H1 (cell line): Measurements from ENCODE around the gene POU2F1. TPM values are rescaled to one million over a fixed set of nuclear protein-coding genes. Genes with fewer than 3 reads are reported as not detected.

Experiments
- CTCF ChIA-PET: fragments of 300-600 bp; sonication (Branson Sonifier 250); formaldehyde crosslinking; loops from one replicate; lab custom pipeline; 2021; ENCODE audit not compliant: partially characterized antibody; lab: Charles Lee
- POLR2A ChIA-PET: fragments of 300-600 bp; sonication (Branson Sonifier 250); formaldehyde crosslinking; loops from one replicate; lab custom pipeline; 2021; ENCODE audit warnings: inconsistent platforms; ENCODE audit not compliant: partially characterized antibody; lab: Charles Lee
- DNase-seq, 2 experiments: peaks; one replicate each; pipeline versions ENCODE4 v3.0.0 to v3.0.0-alpha.2; 2010 to 2022; ENCODE audit warnings: low spot score in 2 of 2, low read depth in 1 of 2, mixed read lengths in 1 of 2
- FAIRE-seq: peaks from 2 replicates; lab custom pipeline; 2011; peaks lifted over from hg19 to GRCh38; lab: Jason Lieb, UNC
- H2AFZ ChIP-seq: 2 replicates; pipeline ENCODE4 v1.8.1; 2012; ENCODE audit warnings: low read length, inconsistent platforms
- H2AK5ac ChIP-seq: 2 replicates; pipeline ENCODE4 v1.6.1; 2013; ENCODE audit warnings: low read depth, low read length
- H2BK120ac ChIP-seq: replicated peaks from 2 replicates; pipeline ENCODE3; 2013; ENCODE audit warnings: low read depth, low read length, inconsistent platforms
- H2BK12ac ChIP-seq: 2 replicates; pipeline ENCODE4 v1.6.1; 2013; ENCODE audit warnings: low read depth, low read length
- H2BK15ac ChIP-seq: 2 replicates; pipeline ENCODE4 v1.6.1; 2013; ENCODE audit warnings: low read length
- H2BK20ac ChIP-seq: 2 replicates; pipeline ENCODE4 v1.6.1; 2013; ENCODE audit warnings: low read length
- H2BK5ac ChIP-seq: 2 replicates; pipeline ENCODE4 v1.6.1; 2013; ENCODE audit warnings: low read depth, low read length
- H3K14ac ChIP-seq: 2 replicates; pipeline ENCODE4 v1.6.1; 2013; ENCODE audit warnings: inconsistent platforms; ENCODE audit not compliant: insufficient read length
- H3K18ac ChIP-seq: 2 replicates; pipeline ENCODE4 v1.6.1; 2013; ENCODE audit warnings: low read length; ENCODE audit errors: extremely low read depth
- H3K23ac ChIP-seq: 2 replicates; pipeline ENCODE4 v1.6.1; 2013; ENCODE audit warnings: inconsistent platforms; ENCODE audit not compliant: insufficient read length
- H3K23me2 ChIP-seq: 2 replicates; pipeline ENCODE4 v1.6.1; 2013; ENCODE audit warnings: low read depth, low read length
- H3K27ac ChIP-seq: 2 replicates; pipeline ENCODE4 v1.6.1; 2011; ENCODE audit warnings: low read depth, low read length, inconsistent platforms
- H3K27me3 ChIP-seq, 4 experiments: replicated peaks in 1 of 4; 1 replicate in 1 of 4; 2 replicates in 3 of 4; pipeline versions ENCODE4 v1.6.1 to v1.8.1; 2011 to 2013; ENCODE audit warnings: low read length in 3 of 4, mild to moderate bottlenecking in 3 of 4, inconsistent platforms in 2 of 4, mixed read lengths in 2 of 4, moderate library complexity in 1 of 4; ENCODE audit not compliant: control insufficient read depth in 3 of 4, insufficient read depth in 3 of 4; ENCODE audit errors: extremely low read depth in 1 of 4
- H3K36me3 ChIP-seq, 4 experiments: 2 replicates each; pipeline versions ENCODE4 v1.6.1 to v1.8.1; 2011 to 2013; ENCODE audit warnings: mild to moderate bottlenecking in 4 of 4, low read length in 3 of 4, moderate library complexity in 2 of 4, control low read depth in 1 of 4, inconsistent platforms in 1 of 4; ENCODE audit not compliant: insufficient read depth in 4 of 4, control insufficient read depth in 2 of 4
- H3K4ac ChIP-seq: replicated peaks from 2 replicates; pipeline ENCODE3; 2013; ENCODE audit warnings: low read length, low read depth, mixed read lengths, inconsistent platforms; ENCODE audit not compliant: insufficient read length
- H3K4me1 ChIP-seq, 4 experiments: replicated peaks in 1 of 4; 1 replicate in 1 of 4; 2 replicates in 3 of 4; pipeline versions ENCODE4 v1.6.1 to v1.8.1; 2011 to 2013; ENCODE audit warnings: low read length in 3 of 4, inconsistent platforms in 2 of 4, mixed read lengths in 1 of 4; ENCODE audit not compliant: insufficient read depth in 4 of 4, control insufficient read depth in 3 of 4
- H3K4me2 ChIP-seq, 2 experiments: 2 replicates each; pipeline versions ENCODE4 v1.6.1 to v1.8.1; 2011 to 2013; ENCODE audit warnings: low read depth in 2 of 2, low read length in 2 of 2, control low read depth in 1 of 2, inconsistent platforms in 1 of 2, mild to moderate bottlenecking in 1 of 2; ENCODE audit not compliant: insufficient read depth in 1 of 2
- H3K4me3 ChIP-seq, 4 experiments: fragments of 200-600, 300-600 bp in 1 of 4; sonication (generic), shearing (Covaris generic), sonication (Bioruptor Twin) in 1 of 4; 2 replicates each; pipeline versions ENCODE4 v1.5.1 to v1.8.1; 2011 to 2016; ENCODE audit warnings: low read length in 4 of 4, low read depth in 3 of 4, control low read depth in 2 of 4, inconsistent platforms in 2 of 4, mild to moderate bottlenecking in 2 of 4, mixed read lengths in 1 of 4, moderate library complexity in 1 of 4; ENCODE audit not compliant: insufficient read depth in 2 of 4; ENCODE audit errors: extremely low read depth in 1 of 4
- H3K56ac ChIP-seq: replicated peaks from 2 replicates; pipeline ENCODE3; 2013; ENCODE audit warnings: low read depth, mild to moderate bottlenecking, mixed read lengths, low read length, inconsistent platforms; ENCODE audit not compliant: insufficient read length
- H3K79me1 ChIP-seq: 2 replicates; pipeline ENCODE4 v1.6.1; 2013; ENCODE audit warnings: low read depth, low read length, control low read depth
- H3K79me2 ChIP-seq, 2 experiments: 2 replicates each; pipeline versions ENCODE4 v1.6.1 to v1.8.1; 2012 to 2013; ENCODE audit warnings: low read length in 2 of 2, mild to moderate bottlenecking in 2 of 2, inconsistent platforms in 1 of 2; ENCODE audit not compliant: insufficient read depth in 2 of 2, control insufficient read depth in 1 of 2
- H3K9ac ChIP-seq, 4 experiments: replicated peaks in 1 of 4; 1 replicate in 1 of 4; 2 replicates in 3 of 4; pipeline versions ENCODE4 v1.6.1 to v1.8.1; 2011 to 2013; ENCODE audit warnings: low read depth in 3 of 4, low read length in 3 of 4, control low read depth in 2 of 4, mild to moderate bottlenecking in 2 of 4, moderate library complexity in 2 of 4, inconsistent platforms in 1 of 4; ENCODE audit errors: extremely low read depth in 1 of 4
- H3K9me3 ChIP-seq, 2 experiments: 2 replicates each; pipeline versions ENCODE4 v1.6.1 to v1.8.1; 2012 to 2013; ENCODE audit warnings: mild to moderate bottlenecking in 2 of 2, moderate library complexity in 2 of 2, control low read depth in 1 of 2, inconsistent platforms in 1 of 2, low read depth in 1 of 2, low read length in 1 of 2, mixed read lengths in 1 of 2; ENCODE audit not compliant: insufficient read depth in 2 of 2
- H4K20me1 ChIP-seq, 2 experiments: replicated peaks in 1 of 2; 2 replicates each; pipeline versions ENCODE3 to v1.8.1; 2011 to 2013; ENCODE audit warnings: inconsistent platforms in 2 of 2, low read length in 2 of 2, mild to moderate bottlenecking in 1 of 2; ENCODE audit not compliant: insufficient read depth in 2 of 2, control insufficient read depth in 1 of 2
- H4K5ac ChIP-seq: 2 replicates; pipeline ENCODE4 v1.6.1; 2013; ENCODE audit warnings: low read length, low read depth, mixed read lengths, inconsistent platforms; ENCODE audit not compliant: insufficient read length
- H4K8ac ChIP-seq: 2 replicates; pipeline ENCODE4 v1.8.0; 2013; ENCODE audit warnings: mild to moderate bottlenecking, moderate library complexity, low read length, inconsistent platforms; ENCODE audit not compliant: insufficient read depth; ENCODE audit errors: extremely low read depth
- H4K91ac ChIP-seq: replicated peaks from 2 replicates; pipeline ENCODE3; 2013; ENCODE audit warnings: low read length, mixed read lengths, inconsistent platforms; ENCODE audit not compliant: insufficient read length
- CBX8 ChIP-seq: fragments of 300-800, 300-1000 bp; sonication (generic); IDR thresholded peaks from 2 replicates; pipeline ENCODE4 v1.7.1; 2016; ENCODE audit warnings: low read depth, low read length, borderline replicate concordance
- CHD1 ChIP-seq: IDR thresholded peaks from 2 replicates; pipeline ENCODE4 v1.6.1; 2012; ENCODE audit warnings: low read depth, low read length, improper control_type of control experiment
- EP300 ChIP-seq, 2 experiments: IDR thresholded peaks; 1 replicate in 1 of 2; 2 replicates in 1 of 2; pipeline ENCODE4 v1.6.1; 2011 to 2012; ENCODE audit warnings: low read depth in 2 of 2, low read length in 2 of 2, mild to moderate bottlenecking in 2 of 2, borderline replicate concordance in 1 of 2, inconsistent platforms in 1 of 2, moderate library complexity in 1 of 2
- KDM4A ChIP-seq: IDR thresholded peaks from one replicate; pipeline ENCODE4 v1.7.1; 2012; ENCODE audit warnings: low read depth, mild to moderate bottlenecking, moderate library complexity, low read length, inconsistent platforms; ENCODE audit not compliant: severe bottlenecking
- KDM5A ChIP-seq: fragments of 200-600 bp; IDR thresholded peaks from 2 replicates; pipeline ENCODE4 v1.7.1; 2012; ENCODE audit warnings: mild to moderate bottlenecking, low read length, inconsistent platforms, mixed read lengths
- SIX5 ChIP-seq: IDR thresholded peaks from 2 replicates; pipeline ENCODE4 v1.6.1; 2011; ENCODE audit warnings: mild to moderate bottlenecking, low read depth, low read length
- SP1 ChIP-seq: IDR thresholded peaks from 2 replicates; pipeline ENCODE4 v1.6.1; 2011; ENCODE audit warnings: low read depth, low read length
- USF2 ChIP-seq: IDR thresholded peaks from 2 replicates; pipeline ENCODE4 v1.6.1; 2011; ENCODE audit warnings: low read length, improper control_type of control experiment
- WGBS, 2 experiments: shearing (Covaris generic) in 1 of 2; methylation state at CpG; one replicate each; pipeline versions ENCODE4 v1.1.6 to v1.1.7; 2013 to 2015; ENCODE audit warnings: low lambda C conversion rate in 2 of 2, mixed read lengths in 2 of 2, inconsistent platforms in 1 of 2, low coverage in 1 of 2, missing lambda C conversion rate in 1 of 2; ENCODE audit not compliant: insufficient replicate concordance in 2 of 2, insufficient coverage in 1 of 2, insufficient read length in 1 of 2; ENCODE audit errors: extremely low coverage in 1 of 2, missing lambda C conversion rate in 1 of 2; 5-methylcytosine and 5-hydroxymethylcytosine counted together
- polyA plus RNA-seq, 7 experiments: library from polyadenylated mRNA; depleted of rRNA in 3 of 7; stranded (reverse) in 5 of 7; unstranded in 2 of 7; fragments of >200 nt in 5 of 7; fragments of 200-250 nt in 2 of 7; gene quantifications; 1 replicate in 5 of 7; 2 replicates in 1 of 7; 4 replicates in 1 of 7; pipeline versions ENCODE4 v1.2.1 to v1.2.3, GENCODE V29; 2011 to 2013; ENCODE audit warnings: missing spikeins in 2 of 7, mixed read lengths in 2 of 7
- total RNA-seq: library from RNA; stranded (reverse); fragmentation: NEBNext Ultra II Directional; extraction: Animal tissue kit (Norgen Biotek cat#: 25700); gene quantifications from 2 replicates; pipeline ENCODE4 v1.2.1, GENCODE V29; 2021

POU2F1 gene
- total and polyA plus RNA-seq, 2 of the 8 experiments (the other 6 are each of a cell fraction or from before 2014, with no cell fraction given), result 37.0 to 57.2 TPM

GRCh38 chr1:167258858-167259257 is 38.2 kb downstream of the POU2F1 start:
- Histone ChIP-seq H3K27ac (no peak overlapping the region), H4K20me1 (peaks cover 10 to 15% of the 10 kb centered on the region in 2 experiments), H3K4me2 (no peak overlapping the region), H3K4me3 (no peak overlapping the region), H2AFZ (no peak overlapping the region), H3K14ac (no peak overlapping the region), H2AK5ac (no peak overlapping the region), H3K9ac (no peak overlapping the region), H3K18ac (no peak overlapping the region), H2BK120ac (no peak overlapping the region), H3K23me2 (no peaks in the 10 kb centered on the region; the same call in 1 of the 2 replicates), H3K36me3 (no peaks in the 10 kb centered on the region), H3K4me1 (no peaks in the 10 kb centered on the region; a peak in 1 of 7 replicates), H3K27me3 (no peaks in the 10 kb centered on the region), H4K91ac (no peak overlapping the region), H4K8ac (no peak overlapping the region), H3K79me1 (peaks cover 3% of the 10 kb centered on the region; the same call in 1 of the 2 replicates), H3K56ac (no peak overlapping the region), H4K5ac (no peak overlapping the region), H2BK5ac (no peak overlapping the region), H3K79me2 (peaks cover 18 to 100% of the 10 kb centered on the region in 2 experiments), H2BK15ac (no peak overlapping the region), H3K4ac (no peak overlapping the region), H3K9me3 (no peaks in the 10 kb centered on the region), H2BK12ac (no peak overlapping the region), H2BK20ac (no peak overlapping the region), H3K23ac (no peak overlapping the region)
- POLR2A ChIA-PET, result interaction anchor here (0.6 to 4.4 kb wide), 4 partner anchors 10 to 39 kb away, joined by 3 to 26 read pairs (median 3); partner anchors contain the start of gene POU2F1
- no peak for DNase-seq
- WGBS, 2 experiments, result 94% methylated on average over 5 of the region's 5 CpGs; no CpG with 5 or more reads in 1 of the 2 experiments
- CTCF ChIA-PET, result interaction anchor here (2.9 kb wide), 1 partner anchor 9 kb away, joined by 10 read pairs; no protein-coding TSS in a partner anchor
- no peak for TF ChIP-seq EP300 (IDR thresholded peaks at IDR 0.05; ENCODE audit: borderline replicate concordance in 1 of 2, low read depth in 2 of 2, low read length in 2 of 2)
- no peak for TF ChIP-seq CBX8
- TF ChIP-seq SP1, result no peak
- TF ChIP-seq KDM5A, result no peak
- no peak for TF ChIP-seq USF2
- TF ChIP-seq KDM4A, result no peak
- no peak for TF ChIP-seq CHD1
- no peak for TF ChIP-seq SIX5
- FAIRE-seq, result no peak
